Measurements from ENCODE around the gene CALD1. TPM values are rescaled to one million over a fixed set of nuclear protein-coding genes. Genes with fewer than 3 reads are reported as not detected.

The CALD1 gene
- total RNA-seq, 4 donors from 2014 or later: 162 to 401 (median 226) TPM

DNA sequence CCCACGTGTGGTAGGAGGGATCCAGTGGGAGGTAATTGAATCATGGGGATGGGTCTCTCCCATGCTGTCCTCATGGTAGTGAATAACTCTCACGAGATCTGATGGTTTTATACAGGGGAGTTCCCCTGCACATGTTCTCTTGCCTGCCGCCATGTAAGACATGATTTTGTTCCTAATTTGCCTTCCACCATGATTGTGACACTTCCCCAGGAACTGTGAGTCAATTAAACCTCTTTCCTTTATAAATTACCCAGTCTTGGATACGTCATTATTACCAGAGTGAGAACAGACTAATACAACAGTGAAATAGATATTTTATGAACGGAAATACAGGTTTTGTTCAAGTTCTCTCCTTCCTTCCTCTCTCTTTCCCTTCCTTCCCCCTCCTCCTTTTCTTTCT lies 15.8 kb downstream of the CALD1 start:
- TF ChIP-seq POLR2A (IDR thresholded peaks at IDR 0.05) (no peak), POLR2AphosphoS5 (IDR thresholded peaks at IDR 0.05) (no peak), EP300 (IDR thresholded peaks at IDR 0.05; ENCODE audit: low read depth) (no peak)
- TF ChIP-seq, protein P1, sequence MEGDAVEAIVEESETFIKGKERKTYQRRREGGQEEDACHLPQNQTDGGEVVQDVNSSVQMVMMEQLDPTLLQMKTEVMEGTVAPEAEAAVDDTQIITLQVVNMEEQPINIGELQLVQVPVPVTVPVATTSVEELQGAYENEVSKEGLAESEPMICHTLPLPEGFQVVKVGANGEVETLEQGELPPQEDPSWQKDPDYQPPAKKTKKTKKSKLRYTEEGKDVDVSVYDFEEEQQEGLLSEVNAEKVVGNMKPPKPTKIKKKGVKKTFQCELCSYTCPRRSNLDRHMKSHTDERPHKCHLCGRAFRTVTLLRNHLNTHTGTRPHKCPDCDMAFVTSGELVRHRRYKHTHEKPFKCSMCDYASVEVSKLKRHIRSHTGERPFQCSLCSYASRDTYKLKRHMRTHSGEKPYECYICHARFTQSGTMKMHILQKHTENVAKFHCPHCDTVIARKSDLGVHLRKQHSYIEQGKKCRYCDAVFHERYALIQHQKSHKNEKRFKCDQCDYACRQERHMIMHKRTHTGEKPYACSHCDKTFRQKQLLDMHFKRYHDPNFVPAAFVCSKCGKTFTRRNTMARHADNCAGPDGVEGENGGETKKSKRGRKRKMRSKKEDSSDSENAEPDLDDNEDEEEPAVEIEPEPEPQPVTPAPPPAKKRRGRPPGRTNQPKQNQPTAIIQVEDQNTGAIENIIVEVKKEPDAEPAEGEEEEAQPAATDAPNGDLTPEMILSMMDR (IDR thresholded peaks at IDR 0.05): no peak
- H3K27ac ChIP-seq: peak overlapping the region; percentile 21 to 91 (median 85)
- intact Hi-C loops (cut with DNase I; ENCODE audit: low total_unique reads): no loop called here

GRCh38 chr7:134798155-134798554 lies 18.7 kb downstream of the CALD1 start:
- no peak for DNase-seq
- Histone ChIP-seq H3K27ac (peak overlapping the region; percentile 20 to 91 (median 85)), H3K36me3 (no peaks in the 10 kb centered on the region), H3K9me3 (no peaks in the 10 kb centered on the region), H3K4me3 (no peak overlapping the region), H3K27me3 (no peaks in the 10 kb centered on the region), H3K4me1 (peaks cover 5 to 30% (median 12%) of the 10 kb centered on the region in 4 donors)
- intact Hi-C loops (cut with DNase I; ENCODE audit: low total_unique reads) (no loop called here), in situ Hi-C loops (cut with MboI; ENCODE audit: low pct_ligation_motif_present in 1 of 4, low pct_unique_long_range_greater_than_20kb in 1 of 4, low sequenced_read_pairs in 3 of 4) (no loop called here)
- no peak for TF ChIP-seq EP300 (IDR thresholded peaks at IDR 0.05; ENCODE audit: low read depth)
- TF ChIP-seq POLR2A (IDR thresholded peaks at IDR 0.05): no peak
- TF ChIP-seq, protein P1 (IDR thresholded peaks at IDR 0.05): no peak
- TF ChIP-seq POLR2AphosphoS5 (IDR thresholded peaks at IDR 0.05): no peak
- 54% methylated on average over 1 of the region's 1 CpG; no CpG with 5 or more reads in 1 of the 2 donors for WGBS, 2 donors (ENCODE audit: low coverage in 1 of 2)

More for the DNA sequence above, 15.8 kb downstream of the CALD1 start:
- Histone ChIP-seq H3K9me3 (no peaks in the 10 kb centered on the region), H3K36me3 (no peaks in the 10 kb centered on the region), H3K4me1 (peaks cover 5 to 39% (median 11%) of the 10 kb centered on the region in 4 donors), H3K4me3 (no peak overlapping the region), H3K27me3 (no peaks in the 10 kb centered on the region)
- 77 to 82% methylated on average over 4 to 5 of the region's 5 CpGs for WGBS, 2 donors (ENCODE audit: low coverage in 1 of 2)
- in situ Hi-C loops (cut with MboI; ENCODE audit: low pct_ligation_motif_present in 1 of 4, low pct_unique_long_range_greater_than_20kb in 1 of 4, low sequenced_read_pairs in 3 of 4): no loop called here
- DNase-seq: no peak

GRCh38 chr7:134799377-134799776 lies 19.9 kb downstream of the CALD1 start:
- WGBS, 2 donors (ENCODE audit: low coverage in 1 of 2): 37 to 38% methylated on average over 5 of the region's 5 CpGs
- no peak for DNase-seq
- in situ Hi-C loops (cut with MboI; ENCODE audit: low pct_ligation_motif_present in 1 of 4, low pct_unique_long_range_greater_than_20kb in 1 of 4, low sequenced_read_pairs in 3 of 4) (no loop called here), intact Hi-C loops (cut with DNase I; ENCODE audit: low total_unique reads) (no loop called here)
- H3K27ac ChIP-seq: peak overlapping the region; percentile 20 to 91 (median 85)
- H3K4me1 ChIP-seq: peaks cover 5 to 30% (median 11%) of the 10 kb centered on the region in 4 donors
- H3K27me3 ChIP-seq: no peaks in the 10 kb centered on the region
- no peaks in the 10 kb centered on the region for H3K9me3 ChIP-seq
- H3K36me3 ChIP-seq: no peaks in the 10 kb centered on the region
- H3K4me3 ChIP-seq: no peak overlapping the region
- TF ChIP-seq EP300 (IDR thresholded peaks at IDR 0.05; ENCODE audit: low read depth) (no peak), POLR2AphosphoS5 (IDR thresholded peaks at IDR 0.05) (peak in 2 of 3 donors; percentile 46 to 55)

- peak overlapping the region in 1 of 4 donors; percentile 5 for H3K27ac ChIP-seq
- intact Hi-C loops (cut with DNase I; ENCODE audit: low total_unique reads): no loop called here
- in situ Hi-C loops (cut with MboI; ENCODE audit: low pct_ligation_motif_present in 1 of 4, low pct_unique_long_range_greater_than_20kb in 1 of 4, low sequenced_read_pairs in 3 of 4): no loop called here
- H3K36me3 ChIP-seq: no peaks in the 10 kb centered on the region
- H3K9me3 ChIP-seq: no peaks in the 10 kb centered on the region
- no peak for TF ChIP-seq EP300 (IDR thresholded peaks at IDR 0.05; ENCODE audit: low read depth)
- TF ChIP-seq POLR2AphosphoS5 (IDR thresholded peaks at IDR 0.05): no peak
- no peak for TF ChIP-seq POLR2A (IDR thresholded peaks at IDR 0.05)
- TF ChIP-seq, protein P1 (IDR thresholded peaks at IDR 0.05): no peak
- 68 to 69% methylated on average over 4 of the region's 4 CpGs for WGBS, 2 donors (ENCODE audit: low coverage in 1 of 2)
- no peaks in the 10 kb centered on the region for H3K27me3 ChIP-seq
- H3K4me3 ChIP-seq: no peak overlapping the region
- peaks cover 0 to 19% (median 8%) of the 10 kb centered on the region in 4 donors for H3K4me1 ChIP-seq
- DNase-seq: no peak
These were observed 23.3 kb downstream of the CALD1 start for GRCh38 chr7:134802762-134803161.

DNA sequence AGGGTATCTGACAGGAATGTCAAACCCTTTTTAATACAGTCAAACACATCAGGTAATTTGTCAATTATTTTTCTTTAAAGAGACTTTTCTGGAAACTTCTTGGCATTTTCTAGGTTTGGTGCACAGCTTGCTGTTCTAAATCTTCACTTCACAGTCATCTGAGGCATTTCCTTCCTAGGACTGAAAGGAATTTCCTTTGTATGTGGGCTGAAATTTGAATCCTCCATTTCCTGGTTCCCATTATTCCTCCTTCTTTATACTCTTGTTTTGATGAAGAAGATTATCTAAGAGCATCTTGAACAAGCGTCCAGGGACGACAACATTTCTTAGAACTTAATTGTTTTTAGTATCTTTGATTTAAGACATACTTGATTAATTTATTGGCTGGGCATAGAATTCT lies 24.9 kb downstream of the CALD1 start:
- H3K9me3 ChIP-seq: no peaks in the 10 kb centered on the region
- H3K27ac ChIP-seq: peak overlapping the region in 2 of 4 donors; percentile 31 to 50
- no peaks in the 10 kb centered on the region for H3K27me3 ChIP-seq
- H3K36me3 ChIP-seq: no peaks in the 10 kb centered on the region
- intact Hi-C loops (cut with DNase I; ENCODE audit: low total_unique reads) (no loop called here), in situ Hi-C loops (cut with MboI; ENCODE audit: low pct_ligation_motif_present in 1 of 4, low pct_unique_long_range_greater_than_20kb in 1 of 4, low sequenced_read_pairs in 3 of 4) (no loop called here)
- no peak for DNase-seq
- 41 to 71% methylated on average over 2 of the region's 2 CpGs for WGBS, 2 donors (ENCODE audit: low coverage in 1 of 2)
- no peak for TF ChIP-seq EP300 (IDR thresholded peaks at IDR 0.05; ENCODE audit: low read depth)
- TF ChIP-seq POLR2A (IDR thresholded peaks at IDR 0.05): no peak
- no peak for TF ChIP-seq POLR2AphosphoS5 (IDR thresholded peaks at IDR 0.05)
- peaks cover 0 to 14% (median 6%) of the 10 kb centered on the region in 4 donors for H3K4me1 ChIP-seq
- H3K4me3 ChIP-seq: no peak overlapping the region
